ENCODE results near the gene AHRR.
"Not testable (repeated sequence)": the region's sequence is repeated elsewhere in the genome, so short reads cannot be mapped to it uniquely, and the experiment has no call there.

Gene AHRR

DNA sequence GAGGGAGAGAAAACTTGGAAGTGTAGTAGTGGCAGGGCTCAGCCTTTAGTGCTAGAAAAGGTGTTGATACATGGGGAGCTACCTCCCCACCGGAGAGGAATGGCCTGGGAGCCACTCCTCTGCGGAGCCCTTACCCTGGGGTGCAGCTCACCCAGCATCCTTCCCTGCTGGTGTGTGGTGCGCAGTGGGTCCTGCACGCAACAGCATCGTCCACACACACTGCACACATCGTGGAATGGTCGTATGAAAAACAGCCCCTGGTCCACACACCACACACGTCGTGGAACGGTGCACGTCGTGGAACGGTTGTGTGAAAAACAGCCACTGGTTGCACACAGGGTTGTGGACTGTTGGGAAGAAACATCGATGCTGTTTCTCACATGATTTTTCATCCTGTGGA lies 16.1 kb upstream of the AHRR start:
- CTCF ChIA-PET: interaction anchor here (2.5 kb wide), 1 partner anchor 12 kb away, joined by 7 read pairs; no protein-coding TSS in a partner anchor
- POLR2A ChIA-PET: no interaction called here
- TF ChIP-seq CTCF (IDR thresholded peaks at IDR 0.05; ENCODE audit: control extremely low read depth, extremely low read depth, low read depth, missing control alignments): no peak
- DNase-seq (ENCODE audit: extremely low spot score): no peak

DNA sequence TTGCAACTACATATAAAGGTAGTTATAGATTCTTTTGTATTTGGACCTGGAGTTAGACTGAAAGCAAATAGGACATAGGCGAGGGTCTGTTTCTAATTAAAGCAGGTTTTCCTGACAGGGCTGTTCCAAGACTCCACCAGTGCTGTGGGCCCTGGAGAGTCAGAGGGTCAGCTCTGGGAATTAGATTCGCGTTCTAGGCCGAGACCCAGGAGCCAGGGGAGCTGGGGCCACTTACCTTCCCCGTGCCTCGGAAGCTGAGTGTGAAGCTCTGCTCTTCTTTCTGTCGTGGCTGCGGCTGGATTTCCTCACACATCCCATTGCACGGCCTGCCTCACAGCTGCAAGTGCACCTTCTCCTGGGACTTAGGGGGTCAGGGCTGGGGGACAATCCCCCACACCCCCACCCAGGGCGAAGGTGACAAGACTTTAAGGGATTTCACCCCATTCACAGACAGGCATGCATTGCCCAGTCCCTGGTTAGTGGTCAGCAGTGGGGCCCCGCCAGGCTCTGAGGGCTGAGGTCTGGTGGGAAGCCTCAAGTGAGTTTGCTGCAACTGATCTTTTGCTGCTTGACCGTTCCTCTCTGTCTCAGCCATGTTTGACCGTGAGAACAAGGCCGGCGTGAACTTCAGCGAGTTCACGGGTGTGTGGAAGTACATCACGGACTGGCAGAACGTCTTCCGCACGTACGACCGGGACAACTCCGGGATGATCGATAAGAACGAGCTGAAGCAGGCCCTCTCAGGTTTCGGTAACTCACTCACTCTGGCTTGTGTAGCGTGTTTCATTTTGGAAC lies 15.3 kb upstream of the AHRR start:
- ChIA-PET CTCF (interaction anchor here (2.5 kb wide), 1 partner anchor 11 kb away, joined by 7 read pairs; no protein-coding TSS in a partner anchor), POLR2A (no interaction called here)
- no peak for TF ChIP-seq CTCF (IDR thresholded peaks at IDR 0.05; ENCODE audit: control extremely low read depth, extremely low read depth, low read depth, missing control alignments)
- no peak for DNase-seq (ENCODE audit: extremely low spot score)

GRCh38 chr5:307306-307705 lies 14.2 kb upstream of the AHRR start:
- no peak for TF ChIP-seq CTCF (IDR thresholded peaks at IDR 0.05; ENCODE audit: control extremely low read depth, extremely low read depth, low read depth, missing control alignments)
- POLR2A ChIA-PET: no interaction called here
- CTCF ChIA-PET: interaction anchor here (2.5 kb wide), 1 partner anchor 10 kb away, joined by 7 read pairs; no protein-coding TSS in a partner anchor
- no peak for DNase-seq (ENCODE audit: extremely low spot score)

DNA sequence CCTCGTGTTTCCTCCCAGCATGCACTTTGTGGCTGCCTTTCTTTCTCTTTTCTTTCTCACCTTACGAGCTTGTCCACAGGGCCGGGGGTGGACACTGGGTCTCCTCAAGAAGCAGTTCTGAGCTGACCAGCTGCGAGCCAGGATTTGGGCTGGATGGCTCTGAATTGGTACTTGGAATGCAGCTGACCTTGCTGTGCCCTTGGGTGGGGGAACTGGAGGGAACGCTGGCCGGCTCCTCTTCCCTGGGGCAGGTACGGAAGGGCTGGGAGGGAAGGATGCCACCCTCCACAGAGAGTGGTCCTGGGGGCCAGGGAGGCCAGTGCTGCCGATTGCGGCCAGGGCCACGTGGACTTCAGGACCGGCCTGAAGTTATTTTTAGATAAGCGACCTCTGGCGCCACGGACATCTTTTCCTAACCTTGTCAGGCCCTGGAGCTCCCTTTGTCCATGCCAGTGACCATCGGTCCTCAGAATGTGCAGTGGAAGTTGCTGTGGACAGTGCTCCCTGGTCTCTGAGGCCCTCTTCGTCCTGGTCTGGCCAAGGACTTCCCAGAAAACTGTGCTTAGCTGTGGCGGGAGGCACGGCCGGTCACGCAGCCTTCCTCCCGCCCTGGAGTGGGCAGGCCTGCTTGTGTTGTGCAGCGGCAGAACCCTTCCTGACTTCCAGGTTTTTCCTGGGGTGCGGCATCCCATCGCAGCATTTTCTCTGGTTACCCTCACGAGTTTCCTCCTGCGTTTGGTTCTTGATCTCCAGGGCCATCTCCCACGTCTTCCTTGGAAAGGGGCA lies 13.5 kb upstream of the AHRR start:
- DNase-seq (ENCODE audit: extremely low spot score): peak; percentile 10
- CTCF ChIA-PET: interaction anchor here (2.5 kb wide), 1 partner anchor 9 kb away, joined by 7 read pairs; no protein-coding TSS in a partner anchor
- POLR2A ChIA-PET: no interaction called here
- no peak for TF ChIP-seq CTCF (IDR thresholded peaks at IDR 0.05; ENCODE audit: control extremely low read depth, extremely low read depth, low read depth, missing control alignments)

DNA sequence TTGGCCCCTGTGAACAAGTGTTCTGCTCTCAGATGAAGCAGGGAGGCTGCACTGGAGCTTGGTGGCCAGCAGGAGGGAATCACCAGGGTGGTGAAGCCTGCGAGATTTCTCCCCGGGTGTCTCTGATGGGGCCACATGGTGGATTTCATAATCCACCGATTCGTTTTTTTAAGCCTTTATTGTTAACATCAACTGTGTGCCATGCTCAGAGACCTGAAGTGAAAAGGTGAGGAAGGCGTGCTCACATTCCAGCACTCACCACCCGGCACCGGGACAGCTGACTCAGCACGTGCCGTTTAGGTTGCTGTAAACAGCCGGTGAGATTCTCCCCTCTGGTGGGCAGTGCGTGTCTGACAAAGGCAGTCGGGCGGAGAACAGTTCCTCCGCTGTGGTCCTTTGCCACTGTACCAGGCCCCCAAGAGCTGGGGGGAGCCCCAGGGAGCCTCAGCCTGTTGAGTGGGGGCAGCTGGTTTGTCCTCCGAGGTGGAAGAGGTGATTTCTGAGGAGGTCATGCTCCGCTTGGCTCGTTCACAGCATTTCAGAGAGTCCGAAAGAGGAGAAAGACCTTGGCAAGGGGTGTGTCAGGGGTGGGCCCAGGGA lies 12.7 kb upstream of the AHRR start:
- ChIA-PET POLR2A (no interaction called here), CTCF (no interaction called here)
- no peak for TF ChIP-seq CTCF (IDR thresholded peaks at IDR 0.05; ENCODE audit: control extremely low read depth, extremely low read depth, low read depth, missing control alignments)
- DNase-seq (ENCODE audit: extremely low spot score): peak; percentile 26

GRCh38 chr5:309831-310230 lies 11.7 kb upstream of the AHRR start:
- POLR2A ChIA-PET, CTCF ChIA-PET: not testable (repeated sequence)
- peak; percentile 10 for DNase-seq (ENCODE audit: extremely low spot score)

All from GM10248 (cell line).